Measurements from ENCODE around the gene ZCCHC7.

ZCCHC7 gene

GRCh38 chr9:37335238-37335637 is 214.9 kb downstream of the ZCCHC7 start:
- H3K27ac ChIP-seq: peak overlapping the region; percentile 16; the same call in 1 of the 2 replicates
- H3K9me3 ChIP-seq: no peaks in the 10 kb centered on the region
- H3K4me1 ChIP-seq: peaks cover 99% of the 10 kb centered on the region
- H3K27me3 ChIP-seq: no peaks in the 10 kb centered on the region
- TF ChIP-seq Cebpa-rat (IDR thresholded peaks at IDR 0.05): no peak
- H3K4me3 ChIP-seq: no peak overlapping the region
- H3K36me3 ChIP-seq: peaks cover 52% of the 10 kb centered on the region
- H4K20me1 ChIP-seq: peaks cover 97% of the 10 kb centered on the region
- peak overlapping the region; percentile 61 for H3K4me2 ChIP-seq
- H3K9ac ChIP-seq: peak overlapping the region; percentile 42

DNA sequence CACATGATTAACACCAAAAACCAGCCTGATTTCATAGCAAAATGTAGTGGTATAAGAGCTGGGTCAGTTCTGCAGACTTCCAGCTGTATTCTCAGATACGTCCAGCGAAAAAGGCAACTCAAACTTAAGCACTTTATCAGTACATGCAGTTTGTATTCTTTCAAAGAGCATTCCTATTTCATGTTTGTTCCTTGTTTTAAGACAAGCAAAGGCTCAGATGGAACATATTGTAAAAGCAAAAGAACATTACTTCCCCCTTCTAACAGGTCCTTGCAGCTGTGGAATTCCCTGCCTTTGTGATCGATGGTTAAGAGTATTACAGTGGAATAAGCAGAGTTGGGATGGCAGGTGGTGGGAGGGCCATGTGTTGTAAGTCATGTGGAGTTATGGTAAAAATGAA is 215.8 kb downstream of the ZCCHC7 start:
- Histone ChIP-seq H3K4me2 (peak overlapping the region; percentile 79), H3K9ac (no peak overlapping the region; the same call in none of the 2 replicates), H3K36me3 (peaks cover 55% of the 10 kb centered on the region), H4K20me1 (peaks cover 99% of the 10 kb centered on the region), H3K27me3 (no peaks in the 10 kb centered on the region), H3K9me3 (no peaks in the 10 kb centered on the region), H3K4me1 (peaks cover 93% of the 10 kb centered on the region), H3K27ac (peak overlapping the region; percentile 20; the same call in 1 of the 2 replicates), H3K4me3 (no peak overlapping the region)
- TF ChIP-seq Cebpa-rat (IDR thresholded peaks at IDR 0.05): no peak

GRCh38 chr9:37337301-37337890 is 217.0 kb downstream of the ZCCHC7 start:
- Histone ChIP-seq H3K36me3 (peaks cover 61% of the 10 kb centered on the region), H4K20me1 (peaks cover 99% of the 10 kb centered on the region), H3K27ac (0 out of 2 replicates have a peak overlapping the region, but pooled peaks have one; percentile 14), H3K4me2 (peak overlapping the region; percentile 79), H3K27me3 (no peaks in the 10 kb centered on the region), H3K9me3 (no peaks in the 10 kb centered on the region), H3K9ac (no peak overlapping the region; the same call in 1 of the 2 replicates), H3K4me1 (peaks cover 92% of the 10 kb centered on the region), H3K4me3 (no peak overlapping the region)
- TF ChIP-seq Cebpa-rat (IDR thresholded peaks at IDR 0.05): no peak

GRCh38 chr9:37338218-37338617 is 217.8 kb downstream of the ZCCHC7 start:
- no peaks in the 10 kb centered on the region for H3K9me3 ChIP-seq
- peaks cover 70% of the 10 kb centered on the region for H3K36me3 ChIP-seq
- TF ChIP-seq Cebpa-rat (IDR thresholded peaks at IDR 0.05): no peak
- no peaks in the 10 kb centered on the region for H3K27me3 ChIP-seq
- H3K9ac ChIP-seq: no peak overlapping the region
- no peak overlapping the region for H3K4me3 ChIP-seq
- peak overlapping the region; percentile 70 for H3K4me2 ChIP-seq
- no peak overlapping the region for H3K27ac ChIP-seq
- H3K4me1 ChIP-seq: peaks cover 86% of the 10 kb centered on the region
- peaks cover 99% of the 10 kb centered on the region for H4K20me1 ChIP-seq

DNA sequence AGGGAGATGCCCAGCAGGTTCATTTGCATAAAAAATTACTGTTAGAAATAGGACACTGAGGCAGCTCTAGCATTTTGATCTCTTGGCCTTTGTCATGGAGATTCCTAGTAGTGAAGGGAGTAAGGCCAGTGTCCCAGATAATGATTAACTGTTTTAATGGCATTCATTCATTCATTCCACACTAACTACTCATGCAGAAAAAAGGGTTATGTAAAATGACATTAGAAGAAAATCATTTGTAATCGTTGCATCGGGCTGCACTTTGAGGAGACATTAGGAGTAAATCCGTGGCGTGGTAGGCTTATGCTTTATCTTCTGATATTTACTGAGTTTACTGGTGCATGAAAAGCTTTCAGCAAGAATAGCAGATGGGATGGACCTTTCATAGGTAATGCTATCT is 219.5 kb downstream of the ZCCHC7 start:
- Histone ChIP-seq H3K27ac (no peak overlapping the region), H3K27me3 (no peaks in the 10 kb centered on the region), H3K4me2 (0 out of 2 replicates have a peak overlapping the region, but pooled peaks have one; percentile 11), H3K36me3 (peaks cover 78% of the 10 kb centered on the region), H3K4me1 (peaks cover 69% of the 10 kb centered on the region), H3K4me3 (no peak overlapping the region), H4K20me1 (peaks cover 99% of the 10 kb centered on the region), H3K9ac (no peak overlapping the region), H3K9me3 (no peaks in the 10 kb centered on the region)
- TF ChIP-seq Cebpa-rat (IDR thresholded peaks at IDR 0.05): no peak

DNA sequence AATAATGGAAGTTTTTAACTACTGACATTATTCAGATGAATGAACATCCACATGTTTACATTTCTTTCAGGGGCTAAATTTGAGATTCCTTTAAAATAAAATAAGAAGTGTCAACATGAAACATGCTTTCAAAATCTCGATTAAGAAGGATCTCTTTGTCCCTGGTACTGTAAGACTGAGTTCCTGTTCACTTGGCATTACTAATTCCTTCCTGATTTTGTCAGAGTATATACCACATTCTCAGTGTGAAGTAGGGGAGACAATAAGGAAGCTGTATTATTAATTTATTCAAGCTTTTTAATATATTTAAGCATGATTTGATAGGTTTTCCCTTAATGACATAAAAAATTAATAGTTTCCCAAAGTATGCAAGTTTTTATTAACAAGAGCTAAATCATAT is 220.6 kb downstream of the ZCCHC7 start:
- H3K36me3 ChIP-seq: peaks cover 80% of the 10 kb centered on the region
- H3K4me2 ChIP-seq: no peak overlapping the region
- no peak for TF ChIP-seq Cebpa-rat (IDR thresholded peaks at IDR 0.05)
- H4K20me1 ChIP-seq: peaks cover 99% of the 10 kb centered on the region
- H3K27ac ChIP-seq: no peak overlapping the region
- no peak overlapping the region for H3K9ac ChIP-seq
- peaks cover 60% of the 10 kb centered on the region for H3K4me1 ChIP-seq
- H3K9me3 ChIP-seq: no peaks in the 10 kb centered on the region
- no peaks in the 10 kb centered on the region for H3K27me3 ChIP-seq
- no peak overlapping the region for H3K4me3 ChIP-seq

DNA sequence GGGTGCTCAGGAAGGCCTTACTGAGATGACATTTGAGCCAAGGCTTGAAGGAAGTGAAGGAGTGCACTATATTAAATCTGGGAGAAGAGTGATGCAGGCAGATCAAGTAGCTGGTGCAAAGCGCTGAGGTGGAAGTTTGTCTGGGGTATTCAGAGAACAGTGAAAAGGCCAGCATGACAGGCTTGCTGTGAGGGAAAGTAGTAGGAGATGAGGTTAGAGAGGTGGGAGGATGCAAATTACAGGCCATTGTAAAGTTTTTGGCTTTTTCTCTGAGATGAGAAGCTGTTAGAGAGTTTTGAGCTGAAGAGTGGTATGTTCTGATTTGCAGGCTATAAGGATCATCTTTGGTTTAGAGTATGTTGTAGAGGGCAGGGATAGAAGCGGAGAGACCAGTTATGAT is 221.3 kb downstream of the ZCCHC7 start:
- H4K20me1 ChIP-seq: peaks cover 99% of the 10 kb centered on the region
- H3K9ac ChIP-seq: no peak overlapping the region
- H3K36me3 ChIP-seq: peaks cover 80% of the 10 kb centered on the region
- no peak overlapping the region for H3K4me3 ChIP-seq
- H3K9me3 ChIP-seq: no peaks in the 10 kb centered on the region
- no peaks in the 10 kb centered on the region for H3K27me3 ChIP-seq
- H3K27ac ChIP-seq: no peak overlapping the region
- H3K4me2 ChIP-seq: no peak overlapping the region
- H3K4me1 ChIP-seq: peaks cover 58% of the 10 kb centered on the region
- TF ChIP-seq Cebpa-rat (IDR thresholded peaks at IDR 0.05): no peak

DNA sequence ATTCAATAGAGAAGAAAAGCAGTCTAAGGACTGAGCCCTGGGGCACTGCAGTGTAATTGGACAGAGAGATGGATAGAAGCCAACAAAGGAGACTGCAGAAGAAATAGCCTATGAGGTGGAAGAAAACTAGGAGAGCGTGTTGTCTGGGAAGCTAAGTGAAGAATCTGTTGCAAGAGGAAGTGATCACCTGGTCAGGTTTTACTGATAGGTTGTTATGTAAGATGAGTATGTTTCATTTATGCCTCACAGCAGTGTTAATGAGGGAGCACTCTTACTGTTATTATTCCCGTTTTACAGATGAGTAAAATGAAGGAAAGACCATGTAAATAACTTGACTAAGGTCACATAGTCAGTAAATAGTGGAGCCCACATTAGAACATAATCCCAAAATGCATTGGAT is 222.1 kb downstream of the ZCCHC7 start:
- Histone ChIP-seq H4K20me1 (peaks cover 100% of the 10 kb centered on the region), H3K4me3 (no peak overlapping the region), H3K36me3 (peaks cover 85% of the 10 kb centered on the region), H3K9ac (no peak overlapping the region), H3K4me1 (peaks cover 52% of the 10 kb centered on the region), H3K9me3 (no peaks in the 10 kb centered on the region), H3K27ac (no peak overlapping the region), H3K4me2 (no peak overlapping the region), H3K27me3 (no peaks in the 10 kb centered on the region)
- TF ChIP-seq Cebpa-rat (IDR thresholded peaks at IDR 0.05): no peak

DNA sequence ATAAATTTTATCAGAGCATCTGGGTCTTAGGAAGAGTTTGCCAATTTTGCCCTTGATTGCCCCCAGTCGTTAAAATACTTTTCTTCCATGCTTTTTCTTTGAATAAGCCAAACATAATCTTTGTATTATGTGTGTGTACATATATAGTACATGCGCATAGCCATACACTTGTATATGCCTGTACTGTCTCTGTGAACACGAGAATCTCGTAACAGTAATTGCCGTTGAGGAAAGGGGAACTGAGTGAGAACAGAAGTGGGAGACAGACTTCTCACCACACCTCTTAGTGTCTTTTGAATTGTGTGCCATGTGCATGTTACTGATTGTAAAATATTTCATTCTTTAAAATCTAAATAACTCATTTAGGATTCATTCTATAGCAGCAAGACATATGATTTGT is 222.5 kb downstream of the ZCCHC7 start:
- Histone ChIP-seq H3K4me3 (no peak overlapping the region), H3K4me1 (peaks cover 48% of the 10 kb centered on the region), H4K20me1 (peaks cover 100% of the 10 kb centered on the region), H3K9me3 (no peaks in the 10 kb centered on the region), H3K27me3 (no peaks in the 10 kb centered on the region), H3K9ac (no peak overlapping the region), H3K4me2 (no peak overlapping the region), H3K27ac (no peak overlapping the region), H3K36me3 (peaks cover 89% of the 10 kb centered on the region)
- TF ChIP-seq Cebpa-rat (IDR thresholded peaks at IDR 0.05): no peak

DNA sequence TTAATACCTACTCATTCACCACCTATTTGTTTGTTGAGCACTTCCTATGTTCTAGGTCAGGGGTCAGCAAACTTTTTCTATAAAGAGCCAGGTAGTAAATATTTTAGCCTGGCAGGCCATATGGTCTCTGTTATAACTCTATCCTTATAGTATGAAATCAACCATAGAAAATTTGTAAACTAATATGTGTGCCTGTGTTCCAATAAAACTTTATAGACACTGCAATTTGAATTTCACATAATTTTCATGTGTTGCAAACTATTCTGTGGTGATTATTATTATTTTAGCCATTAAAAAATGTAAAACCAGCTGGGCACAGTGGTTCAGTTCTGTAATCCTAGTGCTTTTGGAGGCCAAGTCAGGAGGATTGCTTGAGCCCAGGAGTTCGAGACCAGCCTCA is 223.3 kb downstream of the ZCCHC7 start:
- peaks cover 39% of the 10 kb centered on the region for H3K4me1 ChIP-seq
- no peak overlapping the region for H3K27ac ChIP-seq
- H3K4me2 ChIP-seq: no peak overlapping the region
- H3K27me3 ChIP-seq: no peaks in the 10 kb centered on the region
- peaks cover 97% of the 10 kb centered on the region for H3K36me3 ChIP-seq
- H3K4me3 ChIP-seq: no peak overlapping the region
- H3K9ac ChIP-seq: no peak overlapping the region
- no peak for TF ChIP-seq Cebpa-rat (IDR thresholded peaks at IDR 0.05)
- H3K9me3 ChIP-seq: no peaks in the 10 kb centered on the region
- peaks cover 100% of the 10 kb centered on the region for H4K20me1 ChIP-seq
